K562 (cell line): ENCODE data around the gene PDE2A. TPM values are rescaled to one million over a fixed set of nuclear protein-coding genes. Genes with fewer than 3 reads are reported as not detected.

Experiments used
- CBFA2T2 ChIP-seq: fragments of 450-650 bp; conservative IDR thresholded peaks from 2 replicates; pipeline ENCODE4 v1.6.1; 2017; ENCODE audit warnings: mild to moderate bottlenecking
- CREB3 ChIP-seq: fragments of 450-650 bp; conservative IDR thresholded peaks from 2 replicates; pipeline ENCODE4 v1.6.1; 2016; ENCODE audit warnings: missing genetic modification characterization, low read depth, mild to moderate bottlenecking, missing compliant biosample characterization, moderate library complexity
- E2F4 ChIP-seq: sonication (generic); formaldehyde crosslinking; IDR thresholded peaks from 2 replicates; pipeline ENCODE4 v1.8.0; 2022; ENCODE audit warnings: mild to moderate bottlenecking, low read depth, missing genetic modification reagents
- FOXJ3 ChIP-seq: sonication (generic); formaldehyde crosslinking; IDR thresholded peaks from 2 replicates; pipeline ENCODE4 v1.4.0; 2020; ENCODE audit warnings: mild to moderate bottlenecking, missing genetic modification reagents
- FUS ChIP-seq: fragments of 200-400 bp; formaldehyde crosslinking; optimal IDR thresholded peaks from 2 replicates; pipeline ENCODE3; 2017; ENCODE audit warnings: low read depth, low read length
- JUND ChIP-seq, 2 experiments: IDR thresholded peaks; 2 replicates in 1 of 2; 3 replicates in 1 of 2; pipeline ENCODE4 v1.6.1; 2011; ENCODE audit warnings: borderline replicate concordance in 2 of 2, low read depth in 2 of 2, low read length in 2 of 2, improper control_type of control experiment in 1 of 2, missing biosample characterization in 1 of 2, missing genetic modification characterization in 1 of 2, missing genetic modification reagents in 1 of 2
- MAZ ChIP-seq, 2 experiments: fragments of 450-650 bp in 1 of 2; sonication (generic) in 1 of 2; formaldehyde crosslinking; IDR thresholded peaks in 1 of 2; conservative IDR thresholded peaks in 1 of 2; 2 replicates each; pipeline versions ENCODE4 v1.4.0 to v1.5.0; 2020; ENCODE audit warnings: mild to moderate bottlenecking in 1 of 2, missing genetic modification reagents in 1 of 2
- MTA1 ChIP-seq: fragments of 450-650 bp; IDR thresholded peaks from 2 replicates; pipeline ENCODE4 v1.6.1; 2017; ENCODE audit warnings: borderline replicate concordance
- NEUROD1 ChIP-seq: fragments of 150-350 bp; IDR thresholded peaks from 2 replicates; pipeline ENCODE4 v1.6.1; 2014; ENCODE audit warnings: borderline replicate concordance, low read length, low read depth; ENCODE audit not compliant: partially characterized antibody
- PHB ChIP-seq: fragments of 250-450 bp; sonication (Bioruptor Pico); IDR thresholded peaks from 2 replicates; pipeline ENCODE4 v1.5.0; 2021
- RUNX1 ChIP-seq: sonication (generic); IDR thresholded peaks from 2 replicates; pipeline ENCODE4 v1.6.1; 2016; ENCODE audit warnings: antibody characterized with exemption, low read depth
- TFAM ChIP-seq: fragments of 250-450 bp; sonication (Bioruptor Pico); conservative IDR thresholded peaks from 2 replicates; pipeline ENCODE4 v1.5.0; 2021; ENCODE audit warnings: mild to moderate bottlenecking, moderate library complexity
- ZEB2 ChIP-seq: fragments of 450-650 bp; IDR thresholded peaks from 2 replicates; pipeline ENCODE4 v1.6.1; 2016
- ZNF318 ChIP-seq, 2 experiments: fragments of 450-650 bp; IDR thresholded peaks; 2 replicates each; pipeline ENCODE4 v1.6.1; 2016; ENCODE audit warnings: mild to moderate bottlenecking in 2 of 2, borderline replicate concordance in 1 of 2, low read depth in 1 of 2, moderate library complexity in 1 of 2
- ZNF324 ChIP-seq: fragments of 250-450 bp; sonication (Bioruptor Pico); IDR thresholded peaks from 2 replicates; pipeline ENCODE4 v1.4.0; 2020; ENCODE audit warnings: mild to moderate bottlenecking
- ZNF354B ChIP-seq: fragments of 250-450 bp; sonication (Bioruptor Pico); IDR thresholded peaks from 2 replicates; pipeline ENCODE4 v1.4.0; 2020
- ZNF79 ChIP-seq: fragments of 250-450 bp; sonication (Bioruptor Pico); IDR thresholded peaks from 2 replicates; pipeline ENCODE4 v1.4.0; 2020; ENCODE audit warnings: low read depth, mild to moderate bottlenecking, moderate library complexity
- polyA plus RNA-seq, 8 experiments: library from polyadenylated mRNA; depleted of rRNA in 4 of 8; stranded (reverse) in 5 of 8; unstranded in 3 of 8; fragments of >200 nt; fragmentation: Nextera tagmentation in 2 of 8; fragmentation: Illumina TruSeq in 1 of 8; extraction: Ambion mirVana in 2 of 8; extraction: Trizol in 1 of 8; gene quantifications; 2 replicates each; pipeline versions ENCODE4 v1.2.1 to v1.2.3, GENCODE V29; 2011 to 2014; ENCODE audit warnings: inconsistent platforms in 1 of 8, missing spikeins in 1 of 8
- total RNA-seq, 7 experiments: library from RNA; depleted of rRNA in 6 of 7; stranded (reverse); fragments of >200 nt in 6 of 7; fragmentation: Illumina TruSeq in 2 of 7; extraction: Trizol in 2 of 7; gene quantifications; 2 replicates each; pipeline versions ENCODE4 v1.2.1 to v1.2.3, GENCODE V29; 2011 to 2021; ENCODE audit warnings: low replicate concordance in 1 of 7

The PDE2A gene
- total and polyA plus RNA-seq, 9 of the 15 experiments (the other 6 are each of a cell fraction or from before 2014, with no cell fraction given): 0.07 to 15.2 (median 1.6) TPM; not detected in 1

- TF ChIP-seq CREB3 (tag): no peak
- TF ChIP-seq CBFA2T2: no peak
- no peak for TF ChIP-seq FOXJ3 (CRISPR knock-in tag)
- TF ChIP-seq PHB (CRISPR knock-in tag): no peak
- no peak for TF ChIP-seq RUNX1
- no peak for TF ChIP-seq ZNF318 (IDR thresholded peaks at IDR 0.05; ENCODE audit: borderline replicate concordance in 1 of 2, low read depth in 1 of 2)
- no peak for TF ChIP-seq ZNF79 (CRISPR knock-in tag)
- 0 out of 2 replicates have a peak, but pooled peaks have one; percentile 10 for TF ChIP-seq JUND (IDR thresholded peaks at IDR 0.05; ENCODE audit: borderline replicate concordance, low read depth, low read length)
- 0 out of 3 replicates have a peak, but pooled peaks have one; percentile 8 for TF ChIP-seq JUND (tag; IDR thresholded peaks at IDR 0.05; ENCODE audit: borderline replicate concordance, low read depth, low read length)
- TF ChIP-seq E2F4: no peak
- TF ChIP-seq ZEB2: no peak
- no peak for TF ChIP-seq ZNF354B (CRISPR knock-in tag)
- peak in 1 of 2 experiments; percentile 66; a peak in 2 of 4 replicates for TF ChIP-seq MAZ (CRISPR knock-in tag; conservative IDR thresholded peaks at IDR 0.05 in 1 of 2, IDR thresholded peaks at IDR 0.05 in 1 of 2)
- TF ChIP-seq NEUROD1: no peak
- no peak for TF ChIP-seq FUS
- TF ChIP-seq MTA1: no peak
- no peak for TF ChIP-seq ZNF324 (CRISPR knock-in tag)
- no peak for TF ChIP-seq TFAM
Observed at GRCh38 chr11:72642884-72643522, 31.2 kb downstream of the PDE2A start (continued).
